ENCODE results near the gene ZNF382. TPM values are rescaled to one million over a fixed set of nuclear protein-coding genes. Genes with fewer than 3 reads are reported as not detected.

Gene ZNF382
- total RNA-seq, 1 experiment from 2014 or later, result 0.51 TPM

DNA sequence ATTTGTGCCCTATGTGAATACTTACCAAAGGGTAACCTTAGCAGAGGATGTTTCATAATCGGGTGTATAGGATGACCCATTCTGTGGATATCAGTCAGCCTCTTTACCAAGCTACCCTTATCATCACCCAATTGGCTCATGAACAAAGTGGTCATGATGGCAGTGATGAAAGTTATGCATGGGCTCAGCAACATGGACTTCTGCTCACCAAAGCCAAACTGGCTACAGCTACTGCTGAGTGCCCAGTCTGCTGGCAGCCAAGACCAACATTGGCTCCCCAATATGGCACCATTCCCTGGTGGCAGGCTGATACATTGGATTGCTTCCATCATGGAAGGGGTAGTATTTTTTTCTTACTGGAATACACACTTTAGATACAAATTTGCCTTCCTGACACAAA lies 67.3 kb downstream of the ZNF382 start:
- no peak overlapping the region for H3K4me3 Mint-ChIP-seq (ENCODE audit: unreplicated experiment)
- intact Hi-C loops (cut with micrococcal nuclease), result no loop called here
- no peak overlapping the region for H3K27ac Mint-ChIP-seq (ENCODE audit: low read depth, unreplicated experiment)
- no peaks in the 10 kb centered on the region for H3K4me1 Mint-ChIP-seq (ENCODE audit: insufficient read depth, unreplicated experiment)
- H3K27me3 Mint-ChIP-seq (ENCODE audit: insufficient read depth, unreplicated experiment), result no peaks in the 10 kb centered on the region
- TF ChIP-seq, protein P1, sequence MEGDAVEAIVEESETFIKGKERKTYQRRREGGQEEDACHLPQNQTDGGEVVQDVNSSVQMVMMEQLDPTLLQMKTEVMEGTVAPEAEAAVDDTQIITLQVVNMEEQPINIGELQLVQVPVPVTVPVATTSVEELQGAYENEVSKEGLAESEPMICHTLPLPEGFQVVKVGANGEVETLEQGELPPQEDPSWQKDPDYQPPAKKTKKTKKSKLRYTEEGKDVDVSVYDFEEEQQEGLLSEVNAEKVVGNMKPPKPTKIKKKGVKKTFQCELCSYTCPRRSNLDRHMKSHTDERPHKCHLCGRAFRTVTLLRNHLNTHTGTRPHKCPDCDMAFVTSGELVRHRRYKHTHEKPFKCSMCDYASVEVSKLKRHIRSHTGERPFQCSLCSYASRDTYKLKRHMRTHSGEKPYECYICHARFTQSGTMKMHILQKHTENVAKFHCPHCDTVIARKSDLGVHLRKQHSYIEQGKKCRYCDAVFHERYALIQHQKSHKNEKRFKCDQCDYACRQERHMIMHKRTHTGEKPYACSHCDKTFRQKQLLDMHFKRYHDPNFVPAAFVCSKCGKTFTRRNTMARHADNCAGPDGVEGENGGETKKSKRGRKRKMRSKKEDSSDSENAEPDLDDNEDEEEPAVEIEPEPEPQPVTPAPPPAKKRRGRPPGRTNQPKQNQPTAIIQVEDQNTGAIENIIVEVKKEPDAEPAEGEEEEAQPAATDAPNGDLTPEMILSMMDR (IDR thresholded peaks at IDR 0.05; ENCODE audit: unreplicated experiment), result no peak
- DNase-seq (ENCODE audit: unreplicated experiment), result no peak
- no peaks in the 10 kb centered on the region for H3K36me3 Mint-ChIP-seq (ENCODE audit: insufficient read depth, unreplicated experiment)
- H3K9me3 Mint-ChIP-seq (ENCODE audit: unreplicated experiment), result peaks cover 14% of the 10 kb centered on the region
- CTCF ChIA-PET, result interaction anchor here (0.6 kb wide), 1 partner anchor 10 kb away, joined by 3 read pairs; no protein-coding TSS in a partner anchor
- BruUV-seq (replicated peaks), result no TSS peak
- POLR2A ChIA-PET, result interaction anchor here (0.8 to 1.0 kb wide), 2 partner anchors 14 to 301 kb away, joined by 4 to 5 read pairs; no protein-coding TSS in a partner anchor

DNA sequence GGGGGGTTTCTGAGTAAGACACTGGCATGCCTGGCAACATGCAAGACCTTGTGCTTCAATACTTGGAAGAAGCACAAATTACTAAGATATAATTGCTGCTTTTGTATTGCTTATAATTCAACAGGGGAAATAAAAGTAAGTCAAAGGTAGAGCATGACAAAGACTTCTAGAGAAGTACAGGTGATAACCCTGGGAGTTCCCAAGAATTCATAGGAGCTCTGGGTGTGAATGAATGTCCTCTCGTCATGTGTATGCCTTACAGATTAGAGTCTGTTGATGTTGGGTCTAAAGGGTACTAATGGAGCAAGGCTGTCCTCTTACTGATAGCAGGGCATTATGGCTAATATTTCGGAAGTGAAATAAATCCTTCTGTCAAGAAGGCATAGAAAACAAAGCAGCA lies 69.1 kb downstream of the ZNF382 start:
- no peak overlapping the region for H3K4me3 Mint-ChIP-seq (ENCODE audit: unreplicated experiment)
- CTCF ChIA-PET, result no interaction called here
- no peaks in the 10 kb centered on the region for H3K27me3 Mint-ChIP-seq (ENCODE audit: insufficient read depth, unreplicated experiment)
- intact Hi-C loops (cut with micrococcal nuclease), result no loop called here
- no peaks in the 10 kb centered on the region for H3K36me3 Mint-ChIP-seq (ENCODE audit: insufficient read depth, unreplicated experiment)
- BruUV-seq (replicated peaks), result no TSS peak
- H3K4me1 Mint-ChIP-seq (ENCODE audit: insufficient read depth, unreplicated experiment), result no peaks in the 10 kb centered on the region
- no peak overlapping the region for H3K27ac Mint-ChIP-seq (ENCODE audit: low read depth, unreplicated experiment)
- TF ChIP-seq, protein P1 (IDR thresholded peaks at IDR 0.05; ENCODE audit: unreplicated experiment), result no peak
- POLR2A ChIA-PET, result interaction anchor here (0.5 to 1.3 kb wide), 3 partner anchors 12 to 101 kb away, joined by 3 to 5 read pairs (median 4); partner anchors contain the start of gene ZNF529
- no peak for DNase-seq (ENCODE audit: unreplicated experiment)
- H3K9me3 Mint-ChIP-seq (ENCODE audit: unreplicated experiment), result peaks cover 5% of the 10 kb centered on the region

DNA sequence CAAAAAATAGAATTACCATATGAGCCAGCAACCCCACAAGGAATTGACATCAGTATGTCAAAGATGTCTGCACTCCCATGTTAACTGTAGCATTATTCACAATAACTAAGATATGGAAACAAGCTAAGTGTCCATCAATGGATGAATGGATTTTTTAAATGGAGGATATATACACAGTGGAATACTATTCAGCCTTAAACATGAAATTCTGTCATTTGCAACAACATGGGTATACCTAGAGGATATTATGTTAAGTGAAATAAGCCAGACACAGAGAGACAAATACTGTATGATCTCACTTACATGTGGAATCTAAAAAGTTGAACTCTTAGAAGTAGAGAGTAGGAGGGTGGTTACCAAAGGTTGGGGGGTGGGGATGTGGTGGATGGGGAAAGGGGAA lies 74.3 kb downstream of the ZNF382 start:
- ChIA-PET CTCF (no interaction called here), POLR2A (no interaction called here)
- no peaks in the 10 kb centered on the region for H3K27me3 Mint-ChIP-seq (ENCODE audit: insufficient read depth, unreplicated experiment)
- DNase-seq (ENCODE audit: unreplicated experiment), result no peak
- no TSS peak for BruUV-seq (replicated peaks)
- TF ChIP-seq, protein P1 (IDR thresholded peaks at IDR 0.05; ENCODE audit: unreplicated experiment), result no peak
- no peaks in the 10 kb centered on the region for H3K36me3 Mint-ChIP-seq (ENCODE audit: insufficient read depth, unreplicated experiment)
- H3K9me3 Mint-ChIP-seq (ENCODE audit: unreplicated experiment), result peaks cover 24% of the 10 kb centered on the region
- no peaks in the 10 kb centered on the region for H3K4me1 Mint-ChIP-seq (ENCODE audit: insufficient read depth, unreplicated experiment)
- intact Hi-C loops (cut with micrococcal nuclease), result no loop called here
- H3K4me3 Mint-ChIP-seq (ENCODE audit: unreplicated experiment), result no peak overlapping the region
- H3K27ac Mint-ChIP-seq (ENCODE audit: low read depth, unreplicated experiment), result no peak overlapping the region

Other genes starting within 250 kb of the ZNF382 start
- 1.5 and 1.7 TPM in 2 replicates for gene ZFP14, start 226.1 kb upstream of the ZNF382 start, total RNA-seq (2022)
- 0.32 and 0.37 TPM in 2 replicates for gene ZFP82, start 186.7 kb upstream of the ZNF382 start, total RNA-seq (2022)
- 3.9 and 6.6 TPM in 2 replicates for gene ZNF566, start 115.8 kb upstream of the ZNF382 start, total RNA-seq (2022)
- 13.8 and 14.5 TPM in 2 replicates for gene ZNF260, start 77.0 kb upstream of the ZNF382 start, total RNA-seq (2022)
- gene ZNF529, start 32.0 kb upstream of the ZNF382 start, total RNA-seq (2022), result 11.4 and 12.8 TPM in 2 replicates
- 7.3 and 9.6 TPM in 2 replicates for gene ZNF461, start 61.5 kb downstream of the ZNF382 start, total RNA-seq (2022)
- 6.1 and 6.6 TPM in 2 replicates for gene ZNF567, start 82.3 kb downstream of the ZNF382 start, total RNA-seq (2022)
- 0.84 and 1.2 TPM in 2 replicates for gene ZNF850, start 167.5 kb downstream of the ZNF382 start, total RNA-seq (2022)
- 8.2 and 8.7 TPM in 2 replicates for gene ZNF790, start 233.1 kb downstream of the ZNF382 start, total RNA-seq (2022)
- gene ZNF345, start 245.6 kb downstream of the ZNF382 start, total RNA-seq (2022), result 1.1 and 2.0 TPM in 2 replicates